ENCODE results near the gene DNAJC11. TPM values are rescaled to one million over a fixed set of nuclear protein-coding genes. Genes with fewer than 3 reads are reported as not detected.
"Not testable (repeated sequence)": the region's sequence is repeated elsewhere in the genome, so short reads cannot be mapped to it uniquely, and the experiment has no call there.

Gene DNAJC11
- total RNA-seq, 1 experiment from 2014 or later = 93.6 TPM

- no peak overlapping the region for H3K4me3 ChIP-seq (ENCODE audit: low read depth in 2 of 2, low read length in 2 of 2)
- BruUV-seq (replicated peaks) = no TSS peak
- no peaks in the 10 kb centered on the region for H3K27me3 ChIP-seq (ENCODE audit: control insufficient read depth, insufficient read depth, low read length)
- in situ Hi-C loops (cut with HindIII; ENCODE audit: low pct_unique_long_range_greater_than_20kb, low sequenced_read_pairs) = no loop called here
- POLR2A ChIA-PET = interaction anchor here (0.9 kb wide), 1 partner anchor 41 kb away, joined by 4 read pairs; no protein-coding TSS in a partner anchor
- TF ChIP-seq CTCF (IDR thresholded peaks at IDR 0.05) = no peak
- no peak for TF ChIP-seq POLR2AphosphoS5 (IDR thresholded peaks at IDR 0.05; ENCODE audit: low read depth, low read length)
- no peak for TF ChIP-seq TCF7L2 (IDR thresholded peaks at IDR 0.05; ENCODE audit: low read depth, low read length)
- TF ChIP-seq REST (IDR thresholded peaks at IDR 0.05; ENCODE audit: insufficient read depth in 1 of 2, low read depth in 2 of 2, low read length in 1 of 2) = no peak
- TF ChIP-seq SIN3A (IDR thresholded peaks at IDR 0.05; ENCODE audit: borderline replicate concordance, insufficient read depth, low read depth, low read length) = no peak
- H3K4me1 ChIP-seq (ENCODE audit: control insufficient read depth, insufficient read depth, low read length) = no peaks in the 10 kb centered on the region; the same call in 1 of the 2 replicates
- no peak overlapping the region for H3K27ac ChIP-seq (ENCODE audit: low read length)
- intact Hi-C loops (cut with micrococcal nuclease; ENCODE audit: unreplicated experiment) = loop anchor here (2.0 kb wide), 1 partner anchor 41 kb away; the partner anchor contains the start of gene CAMTA1
- no peaks in the 10 kb centered on the region for H3K36me3 ChIP-seq (ENCODE audit: control insufficient read depth, insufficient read depth, low read length)
- DNase-seq (ENCODE audit: low read depth, low spot score) = no peak
- ATAC-seq = peak; percentile 83
- H3K9me3 ChIP-seq (ENCODE audit: control insufficient read depth, insufficient read depth, low read depth, low read length) = no peaks in the 10 kb centered on the region
- CTCF ChIA-PET = interaction anchor here (0.6 kb wide), 1 partner anchor 104 kb away, joined by 3 read pairs; no protein-coding TSS in a partner anchor
Measured at GRCh38 chr1:6743189-6744101, 41.8 kb upstream of the DNAJC11 start.

GRCh38 chr1:6742676-6743188, 41.1 kb upstream of the DNAJC11 start:
- 0 out of 2 replicates have a peak, but pooled peaks have one; percentile 32 for ATAC-seq
- DNase-seq (ENCODE audit: low read depth, low spot score) = not testable (repeated sequence)

More at GRCh38 chr1:6742676-6743188, 41.1 kb upstream of the DNAJC11 start:
- intact Hi-C loops (cut with micrococcal nuclease; ENCODE audit: unreplicated experiment) = loop anchor here (2.0 kb wide), 1 partner anchor 42 kb away; the partner anchor contains the start of gene CAMTA1
- H3K27ac ChIP-seq (ENCODE audit: low read length); in situ Hi-C loops (cut with HindIII; ENCODE audit: low pct_unique_long_range_greater_than_20kb, low sequenced_read_pairs); H3K4me1 ChIP-seq (ENCODE audit: control insufficient read depth, insufficient read depth, low read length); CTCF ChIA-PET; POLR2A ChIA-PET; H3K9me3 ChIP-seq (ENCODE audit: control insufficient read depth, insufficient read depth, low read depth, low read length); BruUV-seq (replicated peaks); H3K27me3 ChIP-seq (ENCODE audit: control insufficient read depth, insufficient read depth, low read length); H3K4me3 ChIP-seq (ENCODE audit: low read depth in 2 of 2, low read length in 2 of 2); H3K36me3 ChIP-seq (ENCODE audit: control insufficient read depth, insufficient read depth, low read length): not testable (repeated sequence)

Data from Panc1 (cell line).